HG03097 (cell line): ENCODE data around the gene TMEM229A.
"Not testable (repeated sequence)": the region's sequence is repeated elsewhere in the genome, so short reads cannot be mapped to it uniquely, and the experiment has no call there.

Experiments
- ATAC-seq: cut with Tn5 transposase; IDR thresholded peaks from one replicate; pipeline ENCODE4 v1.9.1; 2021; ENCODE audit not compliant: unreplicated experiment, low FRiP score

The TMEM229A gene

GRCh38 chr7:124033807-124034753 is 1.2 kb upstream of the TMEM229A start:
- ATAC-seq, result no peak

GRCh38 chr7:124033095-124033806 is 384 bp upstream of the TMEM229A start:
- ATAC-seq, result peak; percentile 19

DNA sequence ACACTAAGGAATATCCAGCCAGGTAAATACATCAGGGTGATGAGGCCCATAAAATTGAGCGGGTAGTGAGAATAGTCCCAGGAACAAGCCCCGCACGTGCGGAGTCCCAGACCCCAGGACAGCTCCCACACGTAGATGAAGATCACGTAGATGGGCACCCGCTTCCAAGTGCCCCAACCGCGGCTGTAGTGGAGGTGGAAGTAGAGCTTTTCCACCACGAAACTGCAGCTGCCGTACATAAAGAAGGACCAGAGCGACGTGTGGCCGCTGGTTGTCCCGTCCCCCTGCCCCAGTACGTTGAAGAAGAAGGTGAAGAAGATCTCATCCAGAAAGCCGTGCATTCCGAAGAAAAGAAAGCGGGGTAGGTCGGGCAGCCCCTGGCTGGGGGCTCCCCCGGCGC is 948 bp downstream of the TMEM229A start:
- no peak for ATAC-seq

DNA sequence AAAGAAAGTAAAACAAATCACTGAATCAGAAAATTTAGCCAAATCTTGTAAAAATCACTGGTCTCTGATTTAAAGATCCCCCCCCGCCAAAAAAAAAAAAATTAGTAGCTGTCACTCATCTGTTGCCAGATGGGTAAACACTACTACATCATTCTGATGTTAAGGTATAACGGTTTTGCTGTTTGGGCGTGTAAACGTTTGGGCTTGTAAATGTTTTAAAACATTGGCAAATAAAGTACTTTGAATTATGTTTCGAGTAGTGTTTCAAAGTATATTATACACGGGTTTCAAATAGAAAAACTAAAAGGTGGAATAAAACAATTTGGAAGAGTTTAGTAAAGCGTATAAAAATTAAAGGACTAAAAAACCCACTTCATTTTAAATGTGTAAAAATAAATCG is 1.5 kb downstream of the TMEM229A start:
- ATAC-seq, result no peak

DNA sequence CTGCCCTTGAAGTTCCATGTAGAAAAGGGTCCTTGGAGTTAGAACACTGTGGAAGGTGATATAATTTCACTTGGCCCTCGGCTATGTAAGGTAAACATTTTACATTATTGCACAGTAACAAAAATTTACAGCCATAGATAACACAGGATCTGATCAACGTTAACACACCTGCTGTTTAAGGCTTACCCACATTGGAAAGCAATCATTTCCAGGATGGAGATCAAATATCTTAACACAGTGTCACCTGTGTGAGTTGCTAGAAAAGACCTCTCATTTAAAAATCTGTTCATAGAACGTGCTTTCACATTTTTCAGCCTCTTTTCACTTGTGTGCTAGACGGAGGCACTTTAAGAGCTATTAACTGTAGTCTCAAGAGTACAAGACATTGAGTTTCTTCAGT is 1.9 kb downstream of the TMEM229A start:
- ATAC-seq, result no peak

- no peak for ATAC-seq
Measured at GRCh38 chr7:124029396-124030188, 3.3 kb downstream of the TMEM229A start.

- no peak for ATAC-seq
Measured at GRCh38 chr7:124027236-124027635, 5.6 kb downstream of the TMEM229A start.

GRCh38 chr7:124024329-124024728 is 8.5 kb downstream of the TMEM229A start:
- not testable (repeated sequence) for ATAC-seq

DNA sequence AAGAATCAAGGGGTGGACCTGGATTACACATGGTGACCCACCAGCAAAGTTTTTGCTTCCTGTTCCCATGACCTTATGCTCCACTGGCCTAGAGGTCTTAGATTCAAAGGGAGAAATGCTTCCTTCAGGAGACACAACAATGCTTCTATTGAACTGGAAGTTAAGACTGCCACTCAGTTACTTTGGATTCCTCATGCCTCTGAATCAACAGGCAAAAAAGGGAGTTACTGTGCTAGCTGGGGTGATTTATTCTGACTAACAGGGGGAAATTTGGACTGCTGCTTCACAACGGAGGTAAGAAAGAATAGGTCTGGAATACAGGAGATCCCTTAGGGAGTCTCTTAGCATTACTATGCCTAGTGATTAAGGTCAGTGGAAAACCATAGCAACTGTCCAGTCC is 10.3 kb downstream of the TMEM229A start:
- ATAC-seq, result no peak

DNA sequence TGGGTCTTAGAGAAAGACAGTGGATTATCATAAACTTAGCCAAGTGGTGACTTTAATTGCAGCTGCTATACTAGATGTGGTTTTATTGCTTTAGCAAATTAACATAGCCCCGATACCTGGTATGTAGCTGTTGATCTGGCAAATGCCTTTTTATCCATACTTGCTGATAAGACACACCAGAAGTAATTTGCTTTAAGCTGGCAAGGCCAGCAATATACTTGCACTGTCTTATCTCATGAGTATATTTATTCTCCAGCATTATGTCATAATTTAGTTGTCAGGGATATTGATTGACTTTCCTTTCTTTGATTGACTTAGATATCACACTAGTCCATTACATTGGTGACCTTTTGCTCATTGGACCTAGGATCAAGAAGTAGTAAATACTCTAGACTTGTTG is 12.8 kb downstream of the TMEM229A start:
- no peak for ATAC-seq

- no peak for ATAC-seq
Measured at GRCh38 chr7:124013306-124013705, 19.6 kb downstream of the TMEM229A start.

DNA sequence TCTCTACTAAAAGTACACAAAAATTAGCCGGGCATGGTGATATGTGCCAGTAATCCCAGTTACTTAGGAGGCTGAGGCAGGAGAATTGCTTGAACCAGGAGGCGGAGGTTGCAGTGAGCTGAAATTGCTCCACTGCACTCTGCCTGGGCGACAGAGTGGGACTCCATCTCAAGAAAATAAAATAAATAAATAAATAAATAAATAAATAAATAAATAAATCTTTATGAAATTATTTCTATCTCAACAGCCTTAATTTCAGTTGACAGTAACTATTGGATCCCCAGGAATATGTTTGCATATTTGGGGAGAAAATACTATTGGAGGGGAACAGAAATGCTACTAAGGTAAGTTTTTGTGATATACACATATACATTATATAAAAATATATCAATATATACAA is 20.0 kb downstream of the TMEM229A start:
- no peak for ATAC-seq

GRCh38 chr7:124009321-124009720 is 23.5 kb downstream of the TMEM229A start:
- no peak for ATAC-seq

DNA sequence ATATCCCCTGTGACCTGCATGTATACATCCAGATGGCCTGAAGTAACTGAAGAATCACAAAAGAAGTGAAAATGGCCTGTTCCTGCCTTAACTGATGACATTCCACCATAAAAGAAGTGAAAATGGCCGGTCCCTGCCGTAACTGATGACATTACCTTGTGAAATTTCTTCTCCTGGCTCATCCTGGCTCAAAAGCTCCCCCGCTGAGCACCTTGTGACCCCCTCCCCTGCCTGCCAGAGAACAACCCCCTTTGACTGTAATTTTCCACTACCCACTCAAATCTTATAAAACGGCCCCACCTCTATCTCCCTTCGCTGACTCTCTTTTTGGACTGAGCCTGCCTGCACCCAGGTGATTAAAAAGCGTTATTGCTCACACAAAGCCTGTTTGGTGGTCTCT is 24.6 kb downstream of the TMEM229A start:
- ATAC-seq, result not testable (repeated sequence)

DNA sequence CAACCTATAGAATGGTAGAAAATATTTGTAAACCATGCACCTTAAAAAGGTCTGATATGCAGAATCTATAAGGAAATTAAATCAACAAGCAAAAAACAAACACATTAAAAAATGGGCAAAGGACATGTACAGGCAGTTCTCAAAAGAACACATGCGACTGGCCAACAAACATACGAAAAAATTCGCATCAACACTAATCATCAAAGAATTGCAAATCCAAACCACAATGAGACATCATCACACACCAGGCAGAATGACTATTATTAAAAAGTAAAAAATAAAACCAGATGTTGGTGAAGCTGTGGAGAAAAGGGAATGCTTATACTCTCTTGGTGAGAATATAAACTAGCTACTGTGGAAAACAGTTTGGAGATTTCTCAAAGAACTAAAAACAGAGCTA is 33.2 kb downstream of the TMEM229A start:
- ATAC-seq, result no peak

DNA sequence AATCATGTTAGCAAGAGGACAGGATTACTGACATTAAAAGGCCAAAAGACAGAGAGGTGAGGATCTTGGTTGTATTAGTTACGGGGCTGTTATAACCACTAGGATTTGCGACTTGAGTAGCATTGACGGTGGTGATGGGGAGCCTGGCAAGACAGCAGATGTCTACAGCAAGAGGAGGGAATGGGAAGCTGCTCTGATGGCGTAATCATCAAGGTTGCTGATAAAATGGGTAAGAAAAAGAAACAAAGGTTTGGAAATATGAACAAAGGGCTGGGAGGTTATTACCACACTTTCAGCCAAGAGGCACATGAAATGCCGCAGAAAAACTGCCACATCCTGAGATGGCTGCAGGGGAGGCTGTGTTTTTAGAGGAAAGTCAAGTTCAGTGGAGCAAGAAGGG is 33.9 kb downstream of the TMEM229A start:
- ATAC-seq, result no peak

- ATAC-seq, result no peak
Measured at GRCh38 chr7:123996327-123996625, 36.6 kb downstream of the TMEM229A start.

- ATAC-seq, result no peak
Measured at GRCh38 chr7:123995617-123996326, 37.1 kb downstream of the TMEM229A start.

DNA sequence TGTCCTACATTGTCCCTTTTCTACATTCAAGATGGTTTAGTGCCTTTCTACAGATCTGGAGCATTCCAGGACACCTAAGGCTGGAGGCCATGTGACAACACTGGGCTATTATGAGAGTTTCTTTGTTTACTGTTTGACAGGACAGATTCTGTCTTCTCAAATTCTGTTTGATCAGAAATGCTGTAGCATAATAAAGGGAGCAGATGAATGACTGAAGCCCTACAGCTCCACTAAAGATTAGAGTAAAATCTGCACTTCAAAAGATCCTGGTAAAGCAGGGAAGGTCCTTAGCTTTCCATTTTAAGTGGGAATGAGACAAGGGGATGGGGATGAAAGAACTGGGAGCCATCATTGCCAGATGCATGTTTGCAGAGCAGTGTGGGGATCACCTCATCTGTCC is 38.4 kb downstream of the TMEM229A start:
- ATAC-seq, result no peak

GRCh38 chr7:123993996-123994395 is 38.9 kb downstream of the TMEM229A start:
- no peak for ATAC-seq
